Measurements from ENCODE around the gene BDH2.

BDH2 gene

DNA sequence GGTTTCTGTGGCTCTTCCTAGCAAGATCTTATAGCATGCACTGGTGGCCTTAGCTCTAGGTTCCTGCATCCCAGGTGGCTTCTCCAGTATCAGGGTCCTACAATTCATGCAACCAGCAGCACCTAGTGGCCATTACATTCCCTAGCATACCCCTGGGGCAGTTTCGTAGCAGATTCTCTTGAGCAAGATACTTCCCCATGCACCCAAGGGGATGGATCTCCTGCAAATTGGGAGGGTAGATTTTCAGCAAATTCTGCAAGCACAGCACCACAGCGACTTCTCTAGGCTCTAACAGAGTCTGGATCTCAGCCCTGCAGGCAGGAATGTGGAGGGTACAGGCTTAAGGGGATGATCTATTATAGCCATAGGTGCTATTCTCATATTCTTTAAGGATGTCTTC is 67.1 kb downstream of the BDH2 start:
- peaks cover 7% of the 10 kb centered on the region for H3K36me3 ChIP-seq (ENCODE audit: insufficient read depth, low read length)
- H3K9me3 ChIP-seq (ENCODE audit: low read length): no peaks in the 10 kb centered on the region
- no peak overlapping the region for H3K4me3 ChIP-seq (ENCODE audit: low read length)
- no peaks in the 10 kb centered on the region for H3K4me1 ChIP-seq (ENCODE audit: insufficient read depth, low read length)
- no peak overlapping the region for H2AFZ ChIP-seq (ENCODE audit: low read depth, low read length)
- no peaks in the 10 kb centered on the region for H3K27me3 ChIP-seq (ENCODE audit: insufficient read depth, low read length)

DNA sequence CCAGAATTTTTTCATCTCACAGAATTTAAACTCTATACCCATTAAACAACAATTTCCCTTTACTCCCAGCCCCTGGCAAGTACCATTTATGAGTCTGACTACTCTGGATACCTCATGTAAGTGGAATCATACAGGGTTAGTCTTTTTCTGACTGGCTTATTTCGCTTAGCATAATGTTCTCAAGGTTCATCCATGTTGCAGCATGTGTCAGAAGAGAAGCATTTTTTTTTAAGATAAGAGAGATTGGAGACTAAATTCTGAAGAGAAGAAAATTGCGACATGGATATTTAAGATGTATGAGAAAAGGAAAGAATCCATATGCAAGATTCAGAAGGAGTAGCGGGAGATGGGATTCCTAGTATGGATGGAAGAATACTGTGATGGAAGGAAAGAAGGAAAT is 68.8 kb downstream of the BDH2 start:
- no peaks in the 10 kb centered on the region for H3K27me3 ChIP-seq (ENCODE audit: insufficient read depth, low read length)
- no peak overlapping the region for H2AFZ ChIP-seq (ENCODE audit: low read depth, low read length)
- no peaks in the 10 kb centered on the region for H3K4me1 ChIP-seq (ENCODE audit: insufficient read depth, low read length)
- H3K36me3 ChIP-seq (ENCODE audit: insufficient read depth, low read length): peaks cover 7% of the 10 kb centered on the region
- no peaks in the 10 kb centered on the region for H3K9me3 ChIP-seq (ENCODE audit: low read length)
- H3K4me3 ChIP-seq (ENCODE audit: low read length): no peak overlapping the region

DNA sequence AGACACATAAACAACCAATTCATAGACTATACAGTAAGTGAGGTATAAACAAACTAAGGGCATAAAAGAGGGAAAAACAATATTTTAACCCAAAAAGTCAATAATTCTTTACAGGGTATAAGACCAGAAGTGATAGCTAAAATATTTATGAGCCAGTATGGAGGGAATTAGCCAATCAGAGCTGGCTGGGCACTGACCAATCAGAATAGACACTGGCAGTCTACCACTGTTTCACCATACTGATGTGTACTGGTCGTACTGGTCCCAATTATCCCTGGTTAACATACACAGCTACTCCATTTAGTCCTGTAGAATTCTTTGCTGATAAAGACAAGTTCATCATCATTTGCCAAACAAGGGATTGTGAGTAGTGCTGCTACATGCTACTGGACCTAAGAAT is 70.3 kb downstream of the BDH2 start:
- H3K9me3 ChIP-seq (ENCODE audit: low read length): no peaks in the 10 kb centered on the region
- H3K4me3 ChIP-seq (ENCODE audit: low read length): no peak overlapping the region
- H3K27me3 ChIP-seq (ENCODE audit: insufficient read depth, low read length): no peaks in the 10 kb centered on the region
- no peak overlapping the region for H2AFZ ChIP-seq (ENCODE audit: low read depth, low read length)
- no peaks in the 10 kb centered on the region for H3K4me1 ChIP-seq (ENCODE audit: insufficient read depth, low read length)
- H3K36me3 ChIP-seq (ENCODE audit: insufficient read depth, low read length): peaks cover 7% of the 10 kb centered on the region
